ENCODE data around the gene CEP350.

The CEP350 gene

GRCh38 chr1:180070286-180070685 lies 115.7 kb downstream of the CEP350 start:
- no peak for DNase-seq

- no peak for DNase-seq
Observed at GRCh38 chr1:180071759-180072158, 117.1 kb downstream of the CEP350 start.

- DNase-seq: no peak
Observed at GRCh38 chr1:180080439-180080838, 125.8 kb downstream of the CEP350 start.

DNA sequence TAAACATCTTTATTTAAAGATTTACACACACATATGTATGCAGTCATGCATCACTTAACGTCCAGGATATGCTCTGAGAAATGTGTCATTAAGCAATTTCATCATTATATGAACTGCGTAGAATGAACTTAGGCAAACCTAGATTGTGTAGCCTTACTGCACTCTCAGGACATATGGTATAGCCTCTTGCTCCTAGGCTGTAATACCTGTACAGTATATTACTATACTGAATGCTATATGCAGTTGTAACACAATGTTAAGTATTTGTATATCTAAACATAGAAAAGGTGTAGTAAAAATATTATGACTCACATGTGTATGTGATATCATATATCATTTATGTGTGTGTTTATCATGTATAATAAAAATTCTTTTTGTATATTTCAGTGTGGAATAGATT lies 126.9 kb downstream of the CEP350 start:
- DNase-seq: no peak

GRCh38 chr1:180083164-180083563 lies 128.6 kb downstream of the CEP350 start:
- no peak for DNase-seq

DNA sequence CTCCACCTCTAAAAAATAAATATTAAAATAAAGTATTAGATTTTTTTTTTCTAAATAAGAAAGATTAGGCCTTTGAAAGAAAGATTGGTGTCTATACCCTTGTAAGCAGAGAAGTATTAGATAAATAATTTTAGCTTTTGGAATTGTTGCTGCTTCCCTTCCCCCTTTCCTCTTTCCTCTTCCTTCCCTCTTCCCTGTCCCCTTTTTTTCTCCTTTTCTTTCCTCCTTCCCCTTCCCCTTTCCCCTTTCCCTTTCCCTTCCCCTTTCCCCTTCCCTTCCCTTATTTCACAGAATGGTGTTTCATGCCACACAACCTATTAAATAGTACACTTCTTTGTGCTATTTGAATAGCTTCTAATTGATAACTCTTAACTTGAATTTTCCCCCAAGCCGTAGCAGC lies 130.3 kb downstream of the CEP350 start:
- DNase-seq: no peak

DNA sequence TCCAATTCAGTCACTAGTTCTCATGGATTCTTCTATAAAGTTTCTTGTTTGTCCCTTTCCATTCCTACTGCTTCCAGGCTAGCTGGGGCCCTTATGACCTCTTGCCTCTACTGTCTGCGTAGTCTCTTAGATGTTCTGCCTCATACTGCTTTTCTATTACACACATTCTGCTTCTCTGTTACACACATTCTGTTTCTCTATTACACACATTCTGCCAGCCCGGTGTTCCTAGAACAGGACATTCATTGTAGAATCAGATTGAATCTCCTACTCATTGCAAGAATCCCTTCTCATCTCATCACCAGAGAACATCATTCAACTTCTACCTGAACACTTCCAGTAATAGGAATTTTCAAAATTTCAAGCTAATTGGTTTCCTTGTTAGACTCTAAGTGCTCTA lies 130.7 kb downstream of the CEP350 start:
- DNase-seq: no peak

DNA sequence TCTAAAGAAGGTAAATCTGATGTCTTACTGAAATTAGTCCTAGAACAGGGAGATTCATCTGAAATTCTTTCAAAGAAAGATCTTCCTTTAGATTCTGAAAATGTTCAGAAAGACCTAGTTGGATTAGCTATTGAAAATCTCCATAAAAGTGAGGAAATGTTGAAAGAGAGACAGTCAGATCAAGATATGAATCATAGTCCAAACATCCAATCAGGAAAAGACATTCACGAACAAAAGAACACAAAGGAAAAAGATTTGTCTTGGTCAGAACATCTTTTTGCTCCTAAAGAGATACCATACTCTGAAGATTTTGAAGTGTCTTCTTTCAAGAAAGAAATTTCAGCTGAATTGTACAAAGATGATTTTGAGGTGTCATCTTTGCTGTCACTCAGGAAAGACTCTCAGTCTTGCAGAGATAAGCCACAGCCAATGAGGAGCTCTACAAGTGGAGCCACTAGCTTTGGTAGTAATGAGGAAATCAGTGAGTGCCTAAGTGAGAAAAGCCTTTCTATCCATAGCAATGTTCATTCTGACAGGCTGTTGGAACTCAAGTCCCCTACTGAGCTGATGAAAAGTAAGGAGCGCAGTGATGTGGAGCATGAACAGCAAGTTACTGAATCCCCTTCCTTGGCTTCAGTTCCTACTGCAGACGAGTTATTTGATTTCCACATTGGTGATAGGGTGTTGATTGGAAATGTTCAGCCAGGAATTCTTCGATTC lies 138.5 kb downstream of the CEP350 start:
- DNase-seq: no peak

GRCh38 chr1:180094705-180095295 lies 140.2 kb downstream of the CEP350 start:
- no peak for DNase-seq

- no peak for DNase-seq
Observed at GRCh38 chr1:180096584-180097325, 142.1 kb downstream of the CEP350 start.

GRCh38 chr1:180097326-180097605 lies 142.7 kb downstream of the CEP350 start:
- no peak for DNase-seq

DNA sequence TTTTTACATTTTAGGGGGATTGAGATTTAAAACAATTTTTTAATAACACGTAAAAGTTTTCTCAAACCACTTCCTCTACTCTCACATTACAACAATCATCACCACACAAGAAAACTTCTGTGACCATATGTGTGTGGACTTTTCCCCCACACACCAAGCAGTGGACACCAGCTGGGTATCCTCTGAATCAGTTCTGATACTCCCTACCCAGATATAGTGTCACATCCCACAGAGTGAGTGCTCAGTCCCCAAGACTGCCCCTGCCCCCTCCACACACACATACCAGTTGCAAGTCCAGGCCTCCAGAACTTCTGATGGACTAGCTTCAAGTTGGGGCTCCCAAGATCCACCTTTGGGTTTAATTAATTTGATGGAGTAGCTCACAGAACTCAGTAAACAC lies 146.8 kb downstream of the CEP350 start:
- no peak for DNase-seq

DNA sequence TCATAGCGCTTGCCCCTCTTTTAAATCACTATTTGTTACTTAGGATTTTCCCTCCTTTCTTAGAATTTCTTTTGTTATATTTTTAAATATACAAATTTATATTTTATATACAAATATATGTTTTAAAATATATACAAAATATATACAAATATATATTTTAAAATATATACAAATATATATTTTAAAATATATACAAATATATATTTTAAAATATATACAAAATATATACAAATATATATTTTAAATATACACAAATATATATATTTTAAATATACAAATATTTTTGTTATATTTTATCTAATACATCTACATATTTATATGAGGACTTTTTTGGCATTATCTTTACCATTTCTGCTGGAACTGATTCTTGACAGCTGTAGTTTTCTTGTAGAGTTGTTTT lies 149.2 kb downstream of the CEP350 start:
- no peak for DNase-seq

- no peak for DNase-seq
Observed at GRCh38 chr1:180112091-180112490, 157.5 kb downstream of the CEP350 start.

GRCh38 chr1:180112984-180113647 lies 158.5 kb downstream of the CEP350 start:
- no peak for DNase-seq

DNA sequence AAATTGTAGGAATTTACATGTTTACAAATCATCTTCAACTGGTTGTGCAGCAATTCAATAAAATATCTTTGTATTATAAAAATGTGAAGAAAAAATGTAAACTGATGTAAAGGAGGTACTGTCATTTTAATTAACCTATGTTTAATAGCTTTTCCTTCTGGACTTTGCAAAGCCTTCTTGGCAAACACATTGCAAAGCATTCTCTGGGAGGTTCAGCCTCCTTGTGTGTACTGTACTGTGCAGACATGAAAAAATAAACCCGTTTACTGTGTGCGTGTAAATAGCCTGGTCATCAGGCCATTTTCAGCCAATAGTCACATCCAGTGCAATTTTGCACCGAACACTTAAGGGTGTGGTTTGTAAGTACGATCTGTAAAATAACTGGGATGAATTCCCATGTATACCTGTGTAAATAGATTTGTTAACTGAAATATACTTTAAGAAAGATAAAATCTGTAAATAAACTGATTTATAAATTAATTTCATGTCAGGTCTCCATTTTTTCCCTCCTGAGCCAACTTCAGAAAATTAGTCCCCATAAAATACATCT lies 159.9 kb downstream of the CEP350 start:
- DNase-seq: no peak

GRCh38 chr1:180116964-180117763 lies 162.6 kb downstream of the CEP350 start:
- DNase-seq: no peak

DNA sequence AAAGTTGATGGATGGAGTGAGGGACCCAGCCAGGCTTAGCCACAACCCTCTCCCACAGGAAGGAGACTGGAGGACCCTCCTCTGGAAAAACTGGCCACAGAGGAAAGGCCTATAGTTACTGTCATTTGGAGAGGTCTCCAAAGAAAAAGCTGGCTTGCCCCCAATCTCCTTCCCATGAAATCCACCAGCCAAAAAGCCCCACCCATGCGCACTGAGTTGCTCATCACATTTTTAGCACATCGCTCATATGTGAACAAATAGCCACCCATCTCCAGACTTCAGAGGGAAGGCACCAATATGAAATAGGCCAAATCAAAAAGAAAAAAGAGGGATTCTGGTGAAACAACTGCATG lies 163.1 kb downstream of the CEP350 start:
- DNase-seq: no peak

DNA sequence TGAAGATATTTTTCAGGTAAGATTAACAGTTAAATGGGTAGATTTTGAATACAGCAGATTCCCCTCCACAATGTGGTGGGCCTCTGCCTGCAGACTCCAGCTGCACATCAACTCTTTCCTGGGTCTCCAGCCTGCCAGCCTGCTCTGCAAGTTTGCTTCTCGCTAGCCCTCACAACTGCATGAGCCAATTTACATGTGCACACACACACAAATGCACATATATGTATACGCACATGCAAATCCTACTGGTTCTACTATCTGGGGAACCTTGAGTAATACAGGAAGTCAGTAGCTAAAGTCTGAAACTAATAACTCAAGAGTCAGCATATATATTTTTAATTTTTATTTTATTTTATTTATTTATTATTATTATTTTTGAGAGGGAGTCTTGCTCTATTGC lies 165.2 kb downstream of the CEP350 start:
- DNase-seq: no peak

DNA sequence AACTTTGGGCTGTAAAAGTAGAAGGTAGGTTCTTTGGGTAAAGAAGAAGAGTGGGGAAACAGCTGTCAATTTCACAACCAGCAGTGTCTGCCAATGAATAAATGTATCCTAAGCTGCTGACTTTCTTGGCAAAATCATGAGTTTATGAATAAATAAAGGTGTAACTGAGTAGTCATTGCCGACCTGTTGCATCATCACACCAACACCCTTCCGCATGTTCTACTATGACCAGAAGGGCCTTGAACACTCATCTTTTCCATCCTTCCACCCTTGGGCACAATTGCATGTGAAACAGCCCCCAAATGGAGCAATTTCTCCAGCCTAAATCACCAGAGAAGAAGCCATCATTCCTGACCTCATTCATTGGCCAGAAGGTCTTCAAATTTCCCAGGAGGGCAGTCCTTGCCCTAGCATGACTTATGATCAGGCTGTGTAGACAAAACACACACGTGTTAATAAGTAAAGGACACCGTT lies 168.9 kb downstream of the CEP350 start:
- no peak for DNase-seq

- DNase-seq: no peak
Observed at GRCh38 chr1:180130651-180131050, 176.0 kb downstream of the CEP350 start.

DNA sequence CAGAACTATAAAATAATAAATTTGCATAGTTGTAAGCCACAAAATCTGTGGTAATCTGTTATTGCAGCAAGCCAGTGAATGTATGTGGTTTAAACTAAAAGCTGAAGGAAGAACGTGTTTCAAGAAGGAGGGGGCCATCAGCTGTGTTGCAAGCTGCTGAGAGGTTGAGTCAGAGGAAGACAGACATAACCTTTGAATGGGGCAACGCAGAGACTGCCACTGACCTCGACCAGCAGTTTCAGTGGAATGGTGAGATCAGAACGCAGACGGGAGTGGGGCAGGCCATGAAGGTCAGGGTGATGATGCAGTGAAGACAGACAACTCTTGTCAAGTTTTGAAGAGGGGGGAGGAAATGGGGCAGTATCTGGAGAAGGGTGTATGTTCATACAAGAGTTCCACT lies 176.9 kb downstream of the CEP350 start:
- no peak for DNase-seq

GRCh38 chr1:180133193-180133592 lies 178.6 kb downstream of the CEP350 start:
- DNase-seq: no peak
